DMS 273 (cell line): ENCODE measurements around the gene GPR156.
"Not testable (repeated sequence)": the region's sequence is repeated elsewhere in the genome, so short reads cannot be mapped to it uniquely, and the experiment has no call there.

ENCODE experiments used
- DNase-seq: peaks from one replicate; lab custom pipeline; 2025; ENCODE audit not compliant: unreplicated experiment; lab: John Stamatoyannopoulos, UW

GPR156 gene

GRCh38 chr3:120284747-120285507, at the start of gene GPR156:
Gene GPR156 (minus strand): TSS chr3:120285222. CDS start chr3:120244098, 41,124 bp downstream.
- peak; percentile 81 for DNase-seq

GRCh38 chr3:120332646-120333045, 47.6 kb upstream of the GPR156 start:
- DNase-seq: no peak

GRCh38 chr3:120331076-120331475, 46.1 kb upstream of the GPR156 start:
- DNase-seq: no peak

GRCh38 chr3:120326784-120327183, 41.8 kb upstream of the GPR156 start:
- DNase-seq: no peak

GRCh38 chr3:120324190-120324589, 39.2 kb upstream of the GPR156 start:
- no peak for DNase-seq

- not testable (repeated sequence) for DNase-seq
Observed at GRCh38 chr3:120323761-120324160, 38.7 kb upstream of the GPR156 start.

GRCh38 chr3:120311863-120312794, 27.1 kb upstream of the GPR156 start:
- peak; percentile 74 for DNase-seq

- DNase-seq: no peak
Observed at GRCh38 chr3:120306519-120307455, 21.8 kb upstream of the GPR156 start.

- DNase-seq: no peak
Observed at GRCh38 chr3:120304616-120305015, 19.6 kb upstream of the GPR156 start.

GRCh38 chr3:120302361-120302760, 17.3 kb upstream of the GPR156 start:
- DNase-seq: no peak

GRCh38 chr3:120300971-120301370, 15.9 kb upstream of the GPR156 start:
- DNase-seq: no peak

GRCh38 chr3:120299403-120299802, 14.4 kb upstream of the GPR156 start:
- no peak for DNase-seq

- no peak for DNase-seq
Observed at GRCh38 chr3:120298996-120299395, 14.0 kb upstream of the GPR156 start.

- DNase-seq: not testable (repeated sequence)
Observed at GRCh38 chr3:120291552-120291951, 6.5 kb upstream of the GPR156 start.

GRCh38 chr3:120289636-120290035, 4.6 kb upstream of the GPR156 start:
- DNase-seq: no peak

GRCh38 chr3:120286465-120286864, 1.4 kb upstream of the GPR156 start:
- peak; percentile 57 for DNase-seq

GRCh38 chr3:120285508-120285841, 453 bp upstream of the GPR156 start:
- no peak for DNase-seq

GRCh38 chr3:120281261-120281660, 3.8 kb downstream of the GPR156 start:
- DNase-seq: no peak

GRCh38 chr3:120280566-120280965, 4.5 kb downstream of the GPR156 start:
- no peak for DNase-seq

- no peak for DNase-seq
Observed at GRCh38 chr3:120280026-120280425, 5.0 kb downstream of the GPR156 start.

GRCh38 chr3:120276767-120277166, 8.3 kb downstream of the GPR156 start:
- no peak for DNase-seq
